Measurements from ENCODE around the gene MECR. TPM values are rescaled to one million over a fixed set of nuclear protein-coding genes. Genes with fewer than 3 reads are reported as not detected.

The MECR gene
- total and polyA plus RNA-seq, 2 experiments from 2014 or later: 25.7 to 32.3 TPM

GRCh38 chr1:29177022-29177705 lies 53.6 kb downstream of the MECR start:
- no peaks in the 10 kb centered on the region for H3K9me2 ChIP-seq (ENCODE audit: insufficient read depth)
- no peak overlapping the region for H3K4me2 ChIP-seq
- no peak overlapping the region for H3K4me3 Mint-ChIP-seq
- H3K27me3 Mint-ChIP-seq (ENCODE audit: insufficient read depth, low read depth, poor library complexity): peaks cover 7% of the 10 kb centered on the region
- peak overlapping the region; percentile 81 for H3K27ac ChIP-seq (ENCODE audit: low read depth)
- peaks cover 29% of the 10 kb centered on the region for H3K4me1 ChIP-seq (ENCODE audit: insufficient read depth)
- no peaks in the 10 kb centered on the region for H3K9me3 Mint-ChIP-seq
- H3K27ac Mint-ChIP-seq: no peak overlapping the region
- no peak for DNase-seq (ENCODE audit: low spot score)
- H4K20me1 ChIP-seq (replicated peaks; ENCODE audit: insufficient read depth): peaks cover 43% of the 10 kb centered on the region
- H3K4me3 ChIP-seq: no peak overlapping the region
- no peaks in the 10 kb centered on the region for H3K27me3 ChIP-seq (ENCODE audit: insufficient read depth)
- TF ChIP-seq EZH2phosphoT487 (IDR thresholded peaks at IDR 0.05; ENCODE audit: unreplicated experiment) (no peak), CREB1 (CRISPR knock-in tag; IDR thresholded peaks at IDR 0.05; ENCODE audit: low read depth) (no peak), JUNB (IDR thresholded peaks at IDR 0.05; ENCODE audit: unreplicated experiment) (no peak), STAT1 (IDR thresholded peaks at IDR 0.05; ENCODE audit: unreplicated experiment) (no peak), REST (IDR thresholded peaks at IDR 0.05; ENCODE audit: unreplicated experiment) (no peak), POLR2AphosphoS5 (IDR thresholded peaks at IDR 0.05; ENCODE audit: low read depth) (no peak), ETS1 (IDR thresholded peaks at IDR 0.05) (no peak), NANOG (IDR thresholded peaks at IDR 0.05; ENCODE audit: borderline replicate concordance) (no peak)
- peaks cover 62% of the 10 kb centered on the region for H3K36me3 Mint-ChIP-seq (ENCODE audit: low read depth)
- no peak for ATAC-seq
- H3K36me3 ChIP-seq (ENCODE audit: insufficient read depth): peaks cover 6% of the 10 kb centered on the region; the same call in 1 of the 2 replicates
- 0 out of 2 replicates have a peak, but pooled peaks cover 4% of the 10 kb centered on the region for H3F3A ChIP-seq (replicated peaks; ENCODE audit: low read depth)
- H3K4me1 Mint-ChIP-seq: peaks cover 36% of the 10 kb centered on the region
- H3K79me2 ChIP-seq (replicated peaks; ENCODE audit: insufficient read depth): peaks cover 92% of the 10 kb centered on the region
- H2AFZ ChIP-seq: no peak overlapping the region

GRCh38 chr1:29176576-29176975 lies 54.2 kb downstream of the MECR start:
- H3K27ac ChIP-seq (ENCODE audit: low read depth): 0 out of 2 replicates have a peak overlapping the region, but pooled peaks have one; percentile 10
- H3K27me3 ChIP-seq (ENCODE audit: insufficient read depth): no peaks in the 10 kb centered on the region
- peak overlapping the region; percentile 37; the same call in 1 of the 2 replicates for H3K27ac Mint-ChIP-seq
- H3K9me3 Mint-ChIP-seq: no peaks in the 10 kb centered on the region
- peaks cover 62% of the 10 kb centered on the region for H3K36me3 Mint-ChIP-seq (ENCODE audit: low read depth)
- peaks cover 49% of the 10 kb centered on the region for H4K20me1 ChIP-seq (replicated peaks; ENCODE audit: insufficient read depth)
- H3K4me3 ChIP-seq: no peak overlapping the region
- peaks cover 98% of the 10 kb centered on the region for H3K79me2 ChIP-seq (replicated peaks; ENCODE audit: insufficient read depth)
- H3K9me2 ChIP-seq (ENCODE audit: insufficient read depth): no peaks in the 10 kb centered on the region
- peaks cover 34% of the 10 kb centered on the region for H3K4me1 ChIP-seq (ENCODE audit: insufficient read depth)
- no peak for DNase-seq (ENCODE audit: low spot score)
- no peak overlapping the region for H2AFZ ChIP-seq
- H3K27me3 Mint-ChIP-seq (ENCODE audit: insufficient read depth, low read depth, poor library complexity): peaks cover 7% of the 10 kb centered on the region
- peaks cover 37% of the 10 kb centered on the region for H3K4me1 Mint-ChIP-seq
- H3F3A ChIP-seq (replicated peaks; ENCODE audit: low read depth): 0 out of 2 replicates have a peak, but pooled peaks cover 4% of the 10 kb centered on the region
- H3K4me2 ChIP-seq: no peak overlapping the region
- H3K4me3 Mint-ChIP-seq: no peak overlapping the region
- ATAC-seq: no peak
- peaks cover 6% of the 10 kb centered on the region; the same call in 1 of the 2 replicates for H3K36me3 ChIP-seq (ENCODE audit: insufficient read depth)
- TF ChIP-seq CREB1 (CRISPR knock-in tag; IDR thresholded peaks at IDR 0.05; ENCODE audit: low read depth): no peak
- TF ChIP-seq POLR2AphosphoS5 (IDR thresholded peaks at IDR 0.05; ENCODE audit: low read depth): no peak
- TF ChIP-seq STAT1 (IDR thresholded peaks at IDR 0.05; ENCODE audit: unreplicated experiment): no peak
- no peak for TF ChIP-seq EZH2phosphoT487 (IDR thresholded peaks at IDR 0.05; ENCODE audit: unreplicated experiment)
- no peak for TF ChIP-seq ETS1 (IDR thresholded peaks at IDR 0.05)
- TF ChIP-seq ZNF114 (CRISPR knock-in tag; IDR thresholded peaks at IDR 0.05): no peak
- TF ChIP-seq JUNB (IDR thresholded peaks at IDR 0.05; ENCODE audit: unreplicated experiment): no peak
- no peak for TF ChIP-seq CTCF (conservative IDR thresholded peaks at IDR 0.05; ENCODE audit: low read depth in 2 of 2)
- no peak for TF ChIP-seq REST (IDR thresholded peaks at IDR 0.05; ENCODE audit: unreplicated experiment)
- no peak for TF ChIP-seq NANOG (IDR thresholded peaks at IDR 0.05; ENCODE audit: borderline replicate concordance)
- no peak for TF ChIP-seq EZH2 (IDR thresholded peaks at IDR 0.05; ENCODE audit: low read depth, unreplicated experiment)
